HEK293T (cell line): ENCODE data around the gene STX3.

Experiments used
- CTCF ChIA-PET: fragments of 350-600 bp; formaldehyde crosslinking; extraction: SDS; loops from one replicate; lab custom pipeline; 2021; ENCODE audit warnings: antibody characterized with exemption, inconsistent platforms; lab: Yijun Ruan, JAX
- POLR2A ChIA-PET: fragments of 350-600 bp; formaldehyde crosslinking; extraction: SDS; loops from one replicate; lab custom pipeline; 2020; ENCODE audit warnings: antibody characterized with exemption, inconsistent platforms; lab: Yijun Ruan, JAX
- DNase-seq: peaks from one replicate; pipeline ENCODE4 v3.0.0; 2012; ENCODE audit warnings: mixed read lengths; ENCODE audit errors: extremely low spot score
- ARNT ChIP-seq: fragments of 450-650 bp; IDR thresholded peaks from 2 replicates; pipeline ENCODE4 v1.6.1; 2017; ENCODE audit warnings: mild to moderate bottlenecking
- BHLHE40 ChIP-seq: fragments of 450-650 bp; IDR thresholded peaks from 2 replicates; pipeline ENCODE4 v1.6.1; 2016; ENCODE audit warnings: mild to moderate bottlenecking, moderate library complexity, borderline replicate concordance
- CTBP1 ChIP-seq: fragments of 450-650 bp; IDR thresholded peaks from 2 replicates; pipeline ENCODE4 v1.6.1; 2016; ENCODE audit warnings: borderline replicate concordance
- ELF4 ChIP-seq: fragments of 450-650 bp; IDR thresholded peaks from 2 replicates; pipeline ENCODE4 v1.6.1; 2017; ENCODE audit warnings: antibody characterized with exemption
- FOXA1 ChIP-seq: fragments of 450-650 bp; IDR thresholded peaks from 2 replicates; pipeline ENCODE4 v1.6.1; 2016; ENCODE audit warnings: mild to moderate bottlenecking
- FOXK2 ChIP-seq: fragments of 450-650 bp; IDR thresholded peaks from 2 replicates; pipeline ENCODE4 v1.6.1; 2016; ENCODE audit warnings: mild to moderate bottlenecking
- FOXM1 ChIP-seq: fragments of 450-650 bp; IDR thresholded peaks from 2 replicates; pipeline ENCODE4 v1.6.1; 2017; ENCODE audit warnings: mild to moderate bottlenecking, borderline replicate concordance
- HDGF ChIP-seq: fragments of 450-650 bp; IDR thresholded peaks from 2 replicates; pipeline ENCODE4 v1.6.1; 2017; ENCODE audit warnings: antibody characterized with exemption, borderline replicate concordance
- L3MBTL2 ChIP-seq: fragments of 450-650 bp; conservative IDR thresholded peaks from 2 replicates; pipeline ENCODE4 v1.6.1; 2016; ENCODE audit warnings: mild to moderate bottlenecking
- LEF1 ChIP-seq: fragments of 450-650 bp; IDR thresholded peaks from 2 replicates; pipeline ENCODE4 v1.6.1; 2017; ENCODE audit warnings: mild to moderate bottlenecking, borderline replicate concordance
- NFRKB ChIP-seq: fragments of 450-650 bp; IDR thresholded peaks from 2 replicates; pipeline ENCODE4 v1.6.1; 2016; ENCODE audit warnings: mild to moderate bottlenecking, moderate library complexity
- SP1 ChIP-seq: fragments of 450-650 bp; IDR thresholded peaks from 2 replicates; pipeline ENCODE4 v1.6.1; 2017
- SUZ12 ChIP-seq: fragments of 450-650 bp; IDR thresholded peaks from 2 replicates; pipeline ENCODE4 v1.6.1; 2016; ENCODE audit warnings: mild to moderate bottlenecking
- TARDBP ChIP-seq: fragments of 450-650 bp; IDR thresholded peaks from 2 replicates; pipeline ENCODE4 v1.6.1; 2016
- ZNF384 ChIP-seq: fragments of 450-650 bp; IDR thresholded peaks from 2 replicates; pipeline ENCODE4 v1.6.1; 2016
- TF ChIP-seq, protein P1 (sequence below): fragments of 450-650 bp; IDR thresholded peaks from 2 replicates; pipeline ENCODE4 v1.6.1; 2016

Gene STX3

DNA sequence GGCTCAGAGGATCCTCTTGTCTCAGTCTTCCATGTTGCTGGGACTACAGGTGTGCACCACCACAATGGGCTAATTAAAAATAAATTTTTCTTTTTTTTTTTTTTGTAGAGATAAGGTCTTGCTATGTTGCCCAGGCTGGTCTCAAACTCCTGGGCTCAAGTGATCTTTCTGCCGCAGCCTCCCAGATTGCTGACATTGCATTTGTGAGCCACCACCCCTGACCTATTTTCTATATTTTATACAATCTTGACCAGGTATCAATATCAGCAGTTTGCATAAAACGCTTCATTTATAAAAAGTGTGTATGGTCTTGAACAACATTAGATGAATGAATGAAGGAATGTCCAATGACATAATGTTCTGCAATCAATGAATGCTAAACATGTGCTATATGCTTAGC lies 9.1 kb upstream of the STX3 start:
- DNase-seq = no peak
- POLR2A ChIA-PET = no interaction called here
- CTCF ChIA-PET = interaction anchor here (2.1 kb wide), 1 partner anchor 8 kb away, joined by 7 read pairs; the partner anchor contains the start of gene STX3
- TF ChIP-seq BHLHE40 (no peak), HDGF (no peak), SP1 (no peak), L3MBTL2 (no peak), ELF4 (no peak), FOXM1 (no peak), LEF1 (no peak), FOXK2 (no peak), CTBP1 (no peak), FOXA1 (no peak), TARDBP (no peak), ARNT (no peak), NFRKB (no peak)
- TF ChIP-seq, protein P1, sequence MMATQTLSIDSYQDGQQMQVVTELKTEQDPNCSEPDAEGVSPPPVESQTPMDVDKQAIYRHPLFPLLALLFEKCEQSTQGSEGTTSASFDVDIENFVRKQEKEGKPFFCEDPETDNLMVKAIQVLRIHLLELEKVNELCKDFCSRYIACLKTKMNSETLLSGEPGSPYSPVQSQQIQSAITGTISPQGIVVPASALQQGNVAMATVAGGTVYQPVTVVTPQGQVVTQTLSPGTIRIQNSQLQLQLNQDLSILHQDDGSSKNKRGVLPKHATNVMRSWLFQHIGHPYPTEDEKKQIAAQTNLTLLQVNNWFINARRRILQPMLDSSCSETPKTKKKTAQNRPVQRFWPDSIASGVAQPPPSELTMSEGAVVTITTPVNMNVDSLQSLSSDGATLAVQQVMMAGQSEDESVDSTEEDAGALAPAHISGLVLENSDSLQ = no peak

DNA sequence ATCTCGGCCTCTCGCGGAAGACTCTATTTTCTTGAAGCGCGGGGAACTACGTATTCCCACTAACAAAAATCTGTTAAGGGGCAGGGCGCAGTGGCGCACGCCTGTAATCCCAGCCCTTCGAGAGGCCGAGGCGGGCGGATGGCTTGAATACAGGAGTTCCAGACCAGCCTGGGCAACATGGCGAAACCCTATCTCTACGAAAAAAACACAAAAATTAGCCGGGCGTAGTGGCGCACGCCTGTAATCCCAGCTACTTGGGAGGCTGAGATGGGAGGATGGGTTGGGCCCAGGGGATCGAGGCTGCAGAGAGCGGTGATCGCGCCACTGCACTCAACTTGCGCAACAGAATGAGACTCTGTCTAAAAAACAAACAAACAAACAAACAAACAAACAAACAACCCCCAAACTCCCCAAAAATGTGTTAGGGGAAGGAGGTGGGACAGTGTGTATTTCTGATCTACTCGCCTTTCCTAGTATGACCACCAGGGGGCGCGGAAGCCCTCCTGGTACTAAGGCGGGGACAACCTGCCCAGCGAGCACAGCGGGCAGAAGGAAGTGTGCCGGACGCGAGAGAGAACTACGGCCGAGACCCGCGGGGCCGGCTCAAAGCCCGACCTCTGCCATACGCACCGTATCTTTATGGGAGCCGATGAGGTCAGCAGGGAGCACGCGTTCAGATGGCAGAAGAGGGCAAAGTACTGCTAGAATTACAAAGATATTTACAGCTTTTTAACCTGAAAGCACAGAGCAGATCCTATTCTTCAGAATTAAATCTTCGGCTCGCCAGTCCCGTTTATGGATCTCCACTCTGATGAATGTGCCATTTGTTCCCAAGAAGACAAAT lies 1.3 kb upstream of the STX3 start:
- CTCF ChIA-PET = interaction anchor here (0.6 to 2.7 kb wide), 6 partner anchors 9 to 85 kb away, joined by 3 to 19 read pairs (median 6); partner anchors contain the start of gene PATL1
- no peak for TF ChIP-seq SUZ12
- TF ChIP-seq CTBP1 = no peak
- no peak for TF ChIP-seq HDGF
- no peak for TF ChIP-seq NFRKB
- TF ChIP-seq BHLHE40 = no peak
- TF ChIP-seq SP1 = no peak
- TF ChIP-seq FOXM1 = no peak
- no peak; the same call in none of the 2 replicates for TF ChIP-seq L3MBTL2
- TF ChIP-seq ZNF384 = no peak
- TF ChIP-seq, protein P1 = no peak
- TF ChIP-seq FOXA1 = no peak
- no peak for TF ChIP-seq FOXK2
- TF ChIP-seq ARNT = no peak
- no peak for TF ChIP-seq TARDBP
- no peak for TF ChIP-seq LEF1
- no peak for TF ChIP-seq ELF4
- DNase-seq = peak; percentile 87
- POLR2A ChIA-PET = interaction anchor here (4.1 kb wide), 1 partner anchor 56 kb away, joined by 22 read pairs; the partner anchor contains the start of gene MRPL16

DNA sequence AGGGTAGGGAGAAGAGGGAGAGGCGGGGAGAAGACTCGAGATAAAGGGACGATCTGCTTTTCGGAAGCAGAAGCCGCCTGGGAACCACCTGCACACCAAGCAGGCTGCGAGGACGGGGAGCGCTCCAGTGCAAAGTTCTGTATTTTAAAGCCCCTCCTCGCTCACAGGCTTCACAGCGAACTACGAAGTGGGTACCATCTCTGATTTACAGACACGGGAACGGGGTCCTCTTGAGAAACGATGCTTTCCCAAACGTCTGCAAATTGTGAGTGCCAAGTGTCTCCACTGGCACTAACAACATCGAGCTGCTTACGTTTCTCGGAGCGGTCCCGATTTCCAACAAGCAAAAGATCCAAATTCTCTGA lies 700 bp upstream of the STX3 start:
- peak; percentile 26 for DNase-seq
- TF ChIP-seq, protein P1 = no peak
- peak; percentile 64; the same call in 1 of the 2 replicates for TF ChIP-seq L3MBTL2
- ChIA-PET POLR2A (interaction anchor here (1.0 to 4.1 kb wide), 5 partner anchors 17 to 85 kb away, joined by 3 to 22 read pairs (median 11); partner anchors contain the start of genes MRPL16 and PATL1), CTCF (interaction anchor here (0.6 to 2.7 kb wide), 6 partner anchors 10 to 85 kb away, joined by 3 to 19 read pairs (median 6); partner anchors contain the start of gene PATL1)

DNA sequence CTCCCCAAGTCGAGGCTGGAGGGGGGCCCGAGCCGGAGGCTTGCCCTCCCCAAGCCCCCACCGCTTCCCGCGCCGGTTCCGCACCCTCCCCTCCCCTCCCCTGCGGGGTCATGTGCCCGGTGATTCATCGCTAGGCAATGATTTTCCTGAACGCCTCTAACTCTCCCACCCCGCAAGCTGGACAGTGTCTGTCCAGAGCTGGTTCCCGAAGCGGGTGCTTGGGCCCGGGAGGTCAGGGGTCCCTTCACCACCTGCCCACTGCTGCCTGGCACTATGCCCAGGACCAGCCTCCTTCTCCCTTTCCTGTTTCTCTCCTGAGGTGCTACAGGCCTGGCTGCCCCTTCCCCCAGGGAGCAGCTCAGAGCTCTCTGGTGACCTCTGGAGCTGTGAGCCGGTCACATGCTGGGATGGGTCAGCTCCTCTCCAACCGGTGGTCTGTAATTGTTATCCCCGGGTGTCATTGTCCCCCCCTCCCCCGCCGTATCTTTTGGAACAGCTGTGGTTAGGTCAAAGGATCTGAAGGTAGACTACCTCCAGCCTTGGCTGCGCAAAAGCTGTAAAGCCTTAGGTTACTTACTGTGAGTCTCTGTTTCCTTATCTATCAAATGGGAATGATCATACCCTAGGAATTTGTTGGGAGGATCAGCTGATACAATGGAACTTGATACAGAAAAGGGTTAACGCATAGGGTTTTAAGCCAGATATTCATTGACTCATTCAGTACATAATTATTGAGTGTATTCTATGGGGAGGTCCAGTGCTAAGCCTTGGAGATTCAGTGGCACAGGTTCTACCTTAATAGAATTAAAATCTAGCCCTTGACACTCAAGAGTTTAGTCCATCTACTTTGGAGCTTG lies 753 bp downstream of the STX3 start:
- POLR2A ChIA-PET = interaction anchor here (0.7 to 4.1 kb wide), 9 partner anchors 11 to 140 kb away, joined by 3 to 22 read pairs (median 5); partner anchors contain the start of genes MRPL16, OSBP and PATL1
- CTCF ChIA-PET = interaction anchor here (1.9 to 2.7 kb wide), 2 partner anchors 42 to 45 kb away, joined by 7 to 19 read pairs; no protein-coding TSS in a partner anchor
- peak; percentile 53 for DNase-seq
- TF ChIP-seq NFRKB (no peak), FOXA1 (no peak)

DNA sequence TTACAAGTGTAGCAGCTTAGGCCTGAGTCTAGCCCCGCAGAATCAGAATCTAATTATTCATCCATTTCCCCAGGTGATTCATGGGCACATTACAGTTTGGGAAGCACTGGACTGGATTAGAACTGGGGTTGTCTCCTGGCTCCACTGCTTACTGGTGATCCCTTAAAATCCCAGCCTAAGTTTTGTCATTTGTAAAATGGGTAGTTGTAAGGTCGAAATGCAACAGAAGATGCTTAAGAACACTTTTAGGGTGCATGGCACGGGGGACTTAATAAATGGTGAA lies 1.3 kb downstream of the STX3 start:
- no peak for DNase-seq
- ChIA-PET CTCF (interaction anchor here (2.7 kb wide), 1 partner anchor 44 kb away, joined by 19 read pairs; no protein-coding TSS in a partner anchor), POLR2A (interaction anchor here (1.3 to 4.1 kb wide), 3 partner anchors 10 to 53 kb away, joined by 5 to 22 read pairs (median 11); partner anchors contain the start of gene MRPL16)
- TF ChIP-seq FOXA1 = no peak

DNA sequence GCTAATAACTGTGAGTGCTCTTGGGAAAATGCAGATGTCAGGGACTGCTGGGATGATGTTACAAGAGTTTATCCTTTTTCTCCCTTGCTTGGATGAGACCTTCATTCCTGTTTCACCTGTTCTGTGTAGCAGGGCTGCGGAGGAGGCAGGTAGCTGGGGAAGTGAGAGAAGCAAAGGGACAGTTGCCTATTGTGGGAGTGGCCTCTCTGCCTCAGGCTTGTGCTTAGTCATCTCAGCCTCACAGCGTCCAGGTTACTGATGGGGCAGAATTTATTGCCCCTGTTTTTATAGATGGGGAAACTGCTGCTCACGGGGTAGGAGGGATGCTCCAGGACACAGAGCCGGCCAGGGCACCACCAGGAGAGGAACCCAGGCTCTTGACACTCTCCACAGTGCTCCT lies 1.7 kb downstream of the STX3 start:
- POLR2A ChIA-PET = interaction anchor here (1.3 to 4.1 kb wide), 3 partner anchors 10 to 53 kb away, joined by 5 to 22 read pairs (median 11); partner anchors contain the start of gene MRPL16
- DNase-seq = no peak
- CTCF ChIA-PET = interaction anchor here (2.7 kb wide), 1 partner anchor 44 kb away, joined by 19 read pairs; no protein-coding TSS in a partner anchor
- TF ChIP-seq BHLHE40 (no peak), L3MBTL2 (no peak), CTBP1 (no peak)
